Tibial artery (tissue), 4 donors: ENCODE data around the gene SF3A1.
A peak's percentile ranks its signal among the peaks of the same experiment; 100 is the strongest.

ENCODE experiments used
- DNase-seq, 2 donors: peaks; one replicate each; pipeline ENCODE4 v3.0.0-alpha.2; 2019
- H3K27ac ChIP-seq, 2 donors: fragments of 200-600 bp; sonication (generic) in 1 of 2; 1 replicate in 1 of 2; 2 replicates in 1 of 2; pipeline ENCODE4 v1.5.1; 2018 to 2019; ENCODE audit warnings: mild to moderate bottlenecking in 1 of 2
- H3K27me3 ChIP-seq, 2 donors: fragments of 200-600 bp; sonication (generic) in 1 of 2; one replicate each; pipeline versions ENCODE4 v1.5.1 to v1.6.0; 2016 to 2019
- H3K36me3 ChIP-seq, 3 donors: fragments of 200-600 bp; sonication (generic) in 2 of 3; one replicate each; pipeline ENCODE4 v1.5.1; 2016 to 2019; ENCODE audit warnings: mild to moderate bottlenecking in 2 of 3
- H3K4me1 ChIP-seq, 4 donors: fragments of 200-600 bp; sonication (generic) in 2 of 4; 1 replicate in 3 of 4; 2 replicates in 1 of 4; pipeline ENCODE4 v1.5.1; 2016 to 2019
- H3K4me3 ChIP-seq, 2 donors: fragments of 200-600 bp; sonication (generic) in 1 of 2; 1 replicate in 1 of 2; 2 replicates in 1 of 2; pipeline ENCODE4 v1.5.1; 2018 to 2019; ENCODE audit warnings: mild to moderate bottlenecking in 2 of 2
- H3K9me3 ChIP-seq, 3 donors: fragments of 200-600 bp; sonication (generic) in 1 of 3; one replicate each; pipeline ENCODE4 v1.5.1; 2016 to 2019
- CTCF ChIP-seq, 2 experiments: fragments of 200-600 bp in 1 of 2; fragments of 450-650 bp in 1 of 2; IDR thresholded peaks; one replicate each; pipeline ENCODE4 v1.5.1; 2017 to 2019; ENCODE audit warnings: antibody characterized with exemption in 2 of 2, mild to moderate bottlenecking in 1 of 2, moderate library complexity in 1 of 2
- intact Hi-C: fragments of 100-400 bp; cut with DNase I; formaldehyde crosslinking; loops from one replicate; pipeline ENCODE4 v1.15.0; 2023; ENCODE audit warnings: low total_unique reads

The SF3A1 gene

GRCh38 chr22:30305519-30305905 is 51.2 kb downstream of the SF3A1 start:
- Histone ChIP-seq H3K4me3 (no peak overlapping the region), H3K27ac (peak overlapping the region; percentile 66 to 68), H3K27me3 (no peaks in the 10 kb centered on the region), H3K4me1 (peaks cover 13 to 98% (median 78%) of the 10 kb centered on the region in 4 donors), H3K9me3 (no peaks in the 10 kb centered on the region), H3K36me3 (peaks cover 13 to 30% (median 24%) of the 10 kb centered on the region in 3 donors)
- peak; percentile 85 to 86 for DNase-seq
- no peak for TF ChIP-seq CTCF (IDR thresholded peaks at IDR 0.05)
- intact Hi-C loops: no loop called here

DNA sequence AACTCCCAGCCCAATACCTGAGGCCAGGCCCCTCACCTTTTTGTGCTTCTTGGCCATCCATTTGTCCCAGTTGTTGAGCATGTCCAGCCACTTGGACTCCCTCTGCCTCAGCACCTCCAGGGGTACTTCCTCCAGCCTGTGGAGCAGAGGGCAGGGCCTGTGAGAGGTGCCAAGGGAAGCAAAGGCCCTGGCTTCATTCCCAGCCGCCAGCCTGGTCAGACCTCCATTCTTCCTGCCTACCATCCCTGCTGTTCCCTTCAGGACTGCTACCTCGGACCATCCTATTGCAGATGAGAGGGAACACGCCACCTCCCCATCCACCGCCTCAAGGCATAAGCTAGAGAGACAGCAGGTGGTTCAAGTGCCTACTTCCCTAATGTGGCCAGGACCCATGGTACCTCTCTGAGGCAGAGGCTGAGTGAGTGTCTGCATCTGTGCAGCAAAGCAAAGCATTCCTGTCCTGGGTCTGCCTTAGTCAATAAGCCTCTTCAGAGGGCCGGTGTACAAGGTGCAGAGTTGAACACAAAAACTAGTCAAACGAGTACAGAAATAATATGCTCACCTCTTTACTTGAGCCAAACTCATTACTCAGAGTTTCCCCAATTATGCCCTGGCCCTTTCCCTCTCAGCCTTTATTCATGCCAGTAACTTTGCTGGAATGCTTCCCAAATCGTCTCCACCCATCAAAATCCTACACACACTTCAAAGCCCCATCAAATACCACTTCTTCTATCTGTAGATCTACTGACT is 52.0 kb downstream of the SF3A1 start:
- H3K27ac ChIP-seq: peak overlapping the region; percentile 66 to 68
- no peaks in the 10 kb centered on the region for H3K27me3 ChIP-seq
- no peak overlapping the region for H3K4me3 ChIP-seq
- peak in 1 of 2 donors; percentile 83 for DNase-seq
- H3K4me1 ChIP-seq: peaks cover 13 to 96% (median 69%) of the 10 kb centered on the region in 4 donors
- no peak for TF ChIP-seq CTCF (IDR thresholded peaks at IDR 0.05)
- intact Hi-C loops: no loop called here
- H3K36me3 ChIP-seq: peaks cover 16 to 38% (median 32%) of the 10 kb centered on the region in 3 donors
- H3K9me3 ChIP-seq: no peaks in the 10 kb centered on the region

- no peaks in the 10 kb centered on the region for H3K9me3 ChIP-seq
- intact Hi-C loops: no loop called here
- no peak overlapping the region for H3K4me3 ChIP-seq
- no peak for TF ChIP-seq CTCF (IDR thresholded peaks at IDR 0.05)
- no peaks in the 10 kb centered on the region for H3K27me3 ChIP-seq
- peaks cover 8 to 95% (median 53%) of the 10 kb centered on the region in 4 donors for H3K4me1 ChIP-seq
- peaks cover 24 to 57% (median 51%) of the 10 kb centered on the region in 3 donors for H3K36me3 ChIP-seq
- H3K27ac ChIP-seq: peak overlapping the region; percentile 38 to 66
- DNase-seq: no peak
Measured at GRCh38 chr22:30302810-30303138, 53.9 kb downstream of the SF3A1 start.

GRCh38 chr22:30301995-30302809 is 54.5 kb downstream of the SF3A1 start:
- H3K27ac ChIP-seq: peak overlapping the region; percentile 38 to 66
- TF ChIP-seq CTCF (IDR thresholded peaks at IDR 0.05): no peak
- no peak overlapping the region for H3K4me3 ChIP-seq
- peak in 1 of 2 donors; percentile 53 for DNase-seq
- peaks cover 8 to 95% (median 50%) of the 10 kb centered on the region in 4 donors for H3K4me1 ChIP-seq
- no peaks in the 10 kb centered on the region for H3K9me3 ChIP-seq
- intact Hi-C loops: no loop called here
- H3K36me3 ChIP-seq: peaks cover 24 to 63% (median 57%) of the 10 kb centered on the region in 3 donors
- H3K27me3 ChIP-seq: no peaks in the 10 kb centered on the region

GRCh38 chr22:30299322-30299721 is 57.4 kb downstream of the SF3A1 start:
- no peak overlapping the region for H3K27ac ChIP-seq
- no peak for DNase-seq
- no peak for TF ChIP-seq CTCF (IDR thresholded peaks at IDR 0.05)
- H3K4me3 ChIP-seq: no peak overlapping the region
- H3K27me3 ChIP-seq: no peaks in the 10 kb centered on the region
- H3K4me1 ChIP-seq: peaks cover 3 to 77% (median 23%) of the 10 kb centered on the region in 4 donors
- intact Hi-C loops: no loop called here
- no peaks in the 10 kb centered on the region for H3K9me3 ChIP-seq
- H3K36me3 ChIP-seq: peaks cover 47 to 92% (median 86%) of the 10 kb centered on the region in 3 donors
